ENCODE results near the gene SGMS2.

The SGMS2 gene

DNA sequence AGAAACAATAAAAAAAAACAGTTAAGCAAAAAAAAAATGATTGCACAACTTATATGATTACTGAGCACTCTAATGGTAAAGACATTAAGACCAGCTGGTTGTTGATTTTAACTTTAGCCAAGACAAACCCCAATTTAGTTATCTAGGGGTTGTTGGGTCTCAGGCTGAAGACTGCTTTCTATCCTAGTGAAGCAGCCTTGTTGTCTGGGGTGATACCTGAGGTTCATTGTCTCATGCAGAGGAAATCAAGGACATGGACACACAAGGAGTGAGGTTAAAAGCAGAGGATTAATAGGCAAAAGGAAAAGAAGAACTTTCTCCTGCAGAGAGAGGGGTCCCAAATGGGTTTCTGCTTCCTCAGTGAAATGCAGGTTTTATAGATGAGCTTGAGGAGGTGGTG lies 66.6 kb downstream of the SGMS2 start:
- H3K4me1 ChIP-seq (ENCODE audit: control insufficient read depth, low read depth, low read length) = no peaks in the 10 kb centered on the region
- H3K18ac ChIP-seq (ENCODE audit: low read length) = no peak overlapping the region
- H2BK5ac ChIP-seq (ENCODE audit: low read length) = no peak overlapping the region
- H3K4me3 ChIP-seq (ENCODE audit: low read length) = no peak overlapping the region
- no peaks in the 10 kb centered on the region for H3K27me3 ChIP-seq (ENCODE audit: insufficient read depth, low read length, poor library complexity)
- no peaks in the 10 kb centered on the region for H3K36me3 ChIP-seq (ENCODE audit: control insufficient read depth, insufficient read depth, low read length)
- H2BK15ac ChIP-seq (replicated peaks; ENCODE audit: low read depth) = no peak overlapping the region
- no peak overlapping the region for H2BK120ac ChIP-seq (ENCODE audit: low read depth, low read length)
- no peak overlapping the region for H3K27ac ChIP-seq (ENCODE audit: low read depth, low read length)
- no peak overlapping the region for H3K9ac ChIP-seq (ENCODE audit: low read length)
- no peak overlapping the region for H3K23ac ChIP-seq (ENCODE audit: low read length)
- no peaks in the 10 kb centered on the region for H3K79me1 ChIP-seq (ENCODE audit: low read length)
- H3K4ac ChIP-seq (ENCODE audit: low read depth, low read length) = no peak overlapping the region
- H2AK5ac ChIP-seq (ENCODE audit: low read length) = no peak overlapping the region
- H3K79me2 ChIP-seq (ENCODE audit: control insufficient read depth, insufficient read depth, low read length) = no peaks in the 10 kb centered on the region
- H3K4me2 ChIP-seq (ENCODE audit: low read length) = no peak overlapping the region
- H4K8ac ChIP-seq (ENCODE audit: low read depth, low read length) = no peak overlapping the region
- no peak for DNase-seq
- H4K5ac ChIP-seq (ENCODE audit: low read length) = no peak overlapping the region
- no peak overlapping the region for H3K56ac ChIP-seq (ENCODE audit: low read length)

DNA sequence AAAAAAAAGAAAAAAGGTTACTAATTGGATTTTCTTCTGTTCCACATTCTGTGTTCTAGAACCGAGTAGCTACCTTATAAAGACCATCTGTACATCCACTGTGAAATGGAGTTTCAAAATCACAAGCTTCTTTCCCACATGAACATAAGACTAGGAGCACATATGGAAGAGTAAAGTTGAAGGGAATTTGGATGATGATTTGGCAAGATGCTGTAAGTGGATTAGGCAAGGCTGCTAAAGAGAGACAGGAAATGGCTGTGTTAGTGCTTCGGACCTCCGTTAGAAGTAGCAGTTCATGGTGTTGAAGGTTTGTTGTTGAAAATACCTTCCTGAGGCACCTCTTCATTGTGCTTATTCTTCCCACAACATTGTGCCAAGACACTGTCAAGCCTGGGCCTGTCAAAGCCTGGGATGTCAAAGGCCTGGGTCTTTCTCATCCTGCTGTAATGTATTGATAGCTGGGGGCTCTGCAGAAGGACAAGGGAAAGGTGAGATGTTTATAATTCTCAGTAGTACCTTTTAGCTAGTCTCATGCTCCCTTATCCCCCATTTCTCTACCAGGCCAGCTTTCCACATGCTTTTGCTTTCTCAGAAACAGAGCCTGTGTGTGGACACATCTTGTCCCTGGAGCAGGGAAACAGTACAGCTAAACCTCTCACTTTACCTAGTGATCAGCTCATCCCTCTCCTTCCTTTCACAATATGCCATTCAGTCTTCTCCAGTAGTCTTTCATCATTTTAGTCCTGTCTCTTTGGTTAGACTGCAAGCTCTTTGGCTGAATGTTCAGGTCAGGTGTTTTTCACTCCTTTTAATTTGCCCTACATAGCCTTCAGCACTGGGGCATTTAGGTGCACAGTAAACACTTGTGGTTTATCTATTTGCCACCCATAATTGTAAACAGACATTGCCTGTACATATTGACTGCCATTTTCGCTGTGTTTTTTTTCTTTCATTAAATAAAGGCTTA lies 68.7 kb downstream of the SGMS2 start:
- peak; percentile 28 for DNase-seq
- Histone ChIP-seq H3K4ac (ENCODE audit: low read depth, low read length) (peak overlapping the region; percentile 8), H2BK5ac (ENCODE audit: low read length) (peak overlapping the region; percentile 23), H4K5ac (ENCODE audit: low read length) (no peak overlapping the region), H3K27ac (ENCODE audit: low read depth, low read length) (peak overlapping the region; percentile 9), H3K4me1 (ENCODE audit: control insufficient read depth, low read depth, low read length) (no peaks in the 10 kb centered on the region), H3K23ac (ENCODE audit: low read length) (no peak overlapping the region), H3K4me3 (ENCODE audit: low read length) (no peak overlapping the region), H3K79me1 (ENCODE audit: low read length) (no peaks in the 10 kb centered on the region), H3K9ac (ENCODE audit: low read length) (no peak overlapping the region), H3K27me3 (ENCODE audit: insufficient read depth, low read length, poor library complexity) (no peaks in the 10 kb centered on the region), H3K18ac (ENCODE audit: low read length) (peak overlapping the region; percentile 51), H2BK120ac (ENCODE audit: low read depth, low read length) (no peak overlapping the region), H2BK15ac (replicated peaks; ENCODE audit: low read depth) (no peak overlapping the region), H3K4me2 (ENCODE audit: low read length) (no peak overlapping the region), H3K36me3 (ENCODE audit: control insufficient read depth, insufficient read depth, low read length) (no peaks in the 10 kb centered on the region), H3K56ac (ENCODE audit: low read length) (no peak overlapping the region), H3K79me2 (ENCODE audit: control insufficient read depth, insufficient read depth, low read length) (no peaks in the 10 kb centered on the region), H4K8ac (ENCODE audit: low read depth, low read length) (no peak overlapping the region), H2AK5ac (ENCODE audit: low read length) (no peak overlapping the region)
- WGBS (ENCODE audit: extremely low coverage, insufficient coverage, low lambda C conversion rate) = no CpG with 5 or more reads among the region's 4 CpGs

DNA sequence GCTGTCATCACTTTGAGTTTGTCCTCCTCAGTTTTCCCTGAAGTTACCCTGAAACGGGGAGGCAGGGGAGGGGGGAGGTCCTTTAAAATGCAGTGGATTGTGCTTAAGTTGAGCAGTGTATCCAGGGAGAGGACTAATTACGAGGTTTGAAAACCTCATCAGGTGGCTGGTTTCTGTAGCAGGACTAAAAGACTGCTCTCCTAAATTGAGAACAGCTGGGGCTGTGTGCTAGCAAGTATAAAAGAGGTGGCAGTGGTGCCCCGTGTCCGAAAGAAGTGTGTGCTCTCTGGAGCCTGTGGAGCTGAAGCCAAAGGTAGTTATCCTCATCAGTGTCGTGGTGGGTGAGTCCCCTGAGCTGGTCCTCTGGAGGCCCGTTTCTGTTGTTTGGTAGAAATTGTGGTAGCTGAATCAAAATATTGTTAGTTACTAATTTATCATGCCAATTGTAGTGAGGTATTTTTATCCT lies 69.4 kb downstream of the SGMS2 start:
- Histone ChIP-seq H2BK5ac (ENCODE audit: low read length) (no peak overlapping the region), H3K56ac (ENCODE audit: low read length) (no peak overlapping the region), H3K79me2 (ENCODE audit: control insufficient read depth, insufficient read depth, low read length) (no peaks in the 10 kb centered on the region), H3K9ac (ENCODE audit: low read length) (no peak overlapping the region), H3K4me1 (ENCODE audit: control insufficient read depth, low read depth, low read length) (no peaks in the 10 kb centered on the region), H3K18ac (ENCODE audit: low read length) (peak overlapping the region; percentile 51), H2BK15ac (replicated peaks; ENCODE audit: low read depth) (no peak overlapping the region), H4K8ac (ENCODE audit: low read depth, low read length) (no peak overlapping the region), H3K4me3 (ENCODE audit: low read length) (no peak overlapping the region), H2AK5ac (ENCODE audit: low read length) (no peak overlapping the region), H3K4me2 (ENCODE audit: low read length) (no peak overlapping the region), H3K27me3 (ENCODE audit: insufficient read depth, low read length, poor library complexity) (no peaks in the 10 kb centered on the region), H2BK120ac (ENCODE audit: low read depth, low read length) (no peak overlapping the region), H3K23ac (ENCODE audit: low read length) (no peak overlapping the region), H3K4ac (ENCODE audit: low read depth, low read length) (no peak overlapping the region), H3K79me1 (ENCODE audit: low read length) (no peaks in the 10 kb centered on the region), H3K27ac (ENCODE audit: low read depth, low read length) (no peak overlapping the region), H3K36me3 (ENCODE audit: control insufficient read depth, insufficient read depth, low read length) (no peaks in the 10 kb centered on the region), H4K5ac (ENCODE audit: low read length) (no peak overlapping the region)
- no peak for DNase-seq
- no CpG with 5 or more reads among the region's 6 CpGs for WGBS (ENCODE audit: extremely low coverage, insufficient coverage, low lambda C conversion rate)

DNA sequence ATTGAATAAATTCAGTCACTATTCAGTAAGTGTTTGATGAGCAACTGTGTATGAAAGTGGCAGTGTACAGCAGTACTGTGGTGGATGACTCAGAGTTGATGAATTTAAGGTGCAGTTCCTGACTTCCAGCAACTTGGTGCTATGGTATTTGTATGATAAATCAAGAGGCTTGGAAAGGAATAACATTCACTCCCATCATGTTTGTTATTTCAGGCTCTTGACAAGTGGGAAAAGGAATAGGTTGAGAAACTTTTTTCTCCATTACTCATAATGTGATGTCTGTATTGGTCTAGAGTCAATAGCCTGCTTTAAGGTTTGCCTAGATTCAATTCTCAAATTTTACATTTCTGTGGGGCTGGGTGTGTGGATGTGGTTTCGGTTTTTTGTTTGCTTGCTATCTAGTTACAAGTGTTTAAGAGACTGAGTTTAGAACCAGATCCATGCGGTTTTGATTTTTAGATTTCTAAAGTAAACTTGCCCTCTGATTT lies 71.5 kb downstream of the SGMS2 start:
- Histone ChIP-seq H3K18ac (ENCODE audit: low read length) (no peak overlapping the region), H3K4ac (ENCODE audit: low read depth, low read length) (no peak overlapping the region), H3K27ac (ENCODE audit: low read depth, low read length) (no peak overlapping the region), H3K4me3 (ENCODE audit: low read length) (no peak overlapping the region), H2BK15ac (replicated peaks; ENCODE audit: low read depth) (no peak overlapping the region), H3K79me2 (ENCODE audit: control insufficient read depth, insufficient read depth, low read length) (no peaks in the 10 kb centered on the region), H3K23ac (ENCODE audit: low read length) (no peak overlapping the region), H3K4me2 (ENCODE audit: low read length) (no peak overlapping the region), H2BK5ac (ENCODE audit: low read length) (no peak overlapping the region), H3K27me3 (ENCODE audit: insufficient read depth, low read length, poor library complexity) (no peaks in the 10 kb centered on the region), H2BK120ac (ENCODE audit: low read depth, low read length) (no peak overlapping the region), H4K8ac (ENCODE audit: low read depth, low read length) (no peak overlapping the region), H3K9ac (ENCODE audit: low read length) (no peak overlapping the region), H2AK5ac (ENCODE audit: low read length) (no peak overlapping the region), H3K79me1 (ENCODE audit: low read length) (no peaks in the 10 kb centered on the region), H3K4me1 (ENCODE audit: control insufficient read depth, low read depth, low read length) (no peaks in the 10 kb centered on the region), H3K36me3 (ENCODE audit: control insufficient read depth, insufficient read depth, low read length) (no peaks in the 10 kb centered on the region), H4K5ac (ENCODE audit: low read length) (no peak overlapping the region), H3K56ac (ENCODE audit: low read length) (no peak overlapping the region)
- no CpG with 5 or more reads among the region's 2 CpGs for WGBS (ENCODE audit: extremely low coverage, insufficient coverage, low lambda C conversion rate)
- DNase-seq = no peak

DNA sequence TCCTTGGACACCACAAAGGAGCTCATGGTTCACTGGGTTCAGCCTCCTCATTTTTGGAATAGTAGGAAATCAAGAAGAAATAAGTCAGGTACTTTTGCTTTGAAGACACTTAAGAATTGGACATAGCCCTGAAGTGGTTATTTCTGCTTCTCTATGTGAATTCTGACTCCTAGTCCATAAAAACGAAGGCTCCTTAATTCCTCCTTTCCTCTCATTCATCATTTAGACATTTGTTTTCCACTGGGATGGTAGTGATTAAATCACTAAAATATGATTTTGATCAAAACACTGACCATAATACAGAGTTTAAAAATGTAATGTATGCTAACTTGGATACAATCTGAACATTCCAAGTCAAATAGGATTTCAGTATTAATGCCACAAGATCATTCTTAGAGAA lies 71.9 kb downstream of the SGMS2 start:
- Histone ChIP-seq H2BK5ac (ENCODE audit: low read length) (no peak overlapping the region), H3K23ac (ENCODE audit: low read length) (no peak overlapping the region), H3K27me3 (ENCODE audit: insufficient read depth, low read length, poor library complexity) (no peaks in the 10 kb centered on the region), H3K79me2 (ENCODE audit: control insufficient read depth, insufficient read depth, low read length) (no peaks in the 10 kb centered on the region), H4K5ac (ENCODE audit: low read length) (no peak overlapping the region), H2BK15ac (replicated peaks; ENCODE audit: low read depth) (no peak overlapping the region), H3K4me2 (ENCODE audit: low read length) (no peak overlapping the region), H2BK120ac (ENCODE audit: low read depth, low read length) (no peak overlapping the region), H3K18ac (ENCODE audit: low read length) (no peak overlapping the region), H3K9ac (ENCODE audit: low read length) (no peak overlapping the region), H3K4ac (ENCODE audit: low read depth, low read length) (no peak overlapping the region), H3K56ac (ENCODE audit: low read length) (no peak overlapping the region), H3K27ac (ENCODE audit: low read depth, low read length) (no peak overlapping the region), H3K79me1 (ENCODE audit: low read length) (no peaks in the 10 kb centered on the region), H2AK5ac (ENCODE audit: low read length) (no peak overlapping the region), H3K36me3 (ENCODE audit: control insufficient read depth, insufficient read depth, low read length) (no peaks in the 10 kb centered on the region), H3K4me1 (ENCODE audit: control insufficient read depth, low read depth, low read length) (no peaks in the 10 kb centered on the region), H3K4me3 (ENCODE audit: low read length) (no peak overlapping the region), H4K8ac (ENCODE audit: low read depth, low read length) (no peak overlapping the region)
- no peak for DNase-seq
- WGBS (ENCODE audit: extremely low coverage, insufficient coverage, low lambda C conversion rate) = no CpG with 5 or more reads among the region's 1 CpG

DNA sequence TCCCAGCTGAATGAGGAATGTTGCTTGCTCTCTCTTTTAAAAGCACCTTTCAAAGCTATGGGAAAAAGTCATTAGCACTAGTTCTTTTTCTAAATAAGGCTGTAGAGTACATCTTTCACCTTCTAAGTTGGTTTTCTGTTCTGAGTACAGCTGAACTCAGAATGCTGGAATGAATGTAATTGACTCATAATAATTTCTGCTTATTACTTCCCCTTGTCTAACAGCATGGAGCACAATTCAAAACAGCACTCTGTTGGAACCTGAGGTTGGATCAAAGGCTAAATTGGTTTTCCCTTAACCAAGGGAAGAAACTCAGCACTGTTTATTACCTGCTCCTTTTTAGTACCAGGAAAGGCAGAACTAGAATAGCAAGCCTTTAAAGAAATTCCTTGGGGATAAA lies 73.1 kb downstream of the SGMS2 start:
- DNase-seq = no peak
- no peaks in the 10 kb centered on the region for H3K79me2 ChIP-seq (ENCODE audit: control insufficient read depth, insufficient read depth, low read length)
- H3K27me3 ChIP-seq (ENCODE audit: insufficient read depth, low read length, poor library complexity) = no peaks in the 10 kb centered on the region
- no peaks in the 10 kb centered on the region for H3K4me1 ChIP-seq (ENCODE audit: control insufficient read depth, low read depth, low read length)
- H2BK5ac ChIP-seq (ENCODE audit: low read length) = no peak overlapping the region
- H3K18ac ChIP-seq (ENCODE audit: low read length) = no peak overlapping the region
- no peak overlapping the region for H3K9ac ChIP-seq (ENCODE audit: low read length)
- H2AK5ac ChIP-seq (ENCODE audit: low read length) = no peak overlapping the region
- no peak overlapping the region for H3K4me3 ChIP-seq (ENCODE audit: low read length)
- H2BK15ac ChIP-seq (replicated peaks; ENCODE audit: low read depth) = no peak overlapping the region
- H3K56ac ChIP-seq (ENCODE audit: low read length) = no peak overlapping the region
- H3K4me2 ChIP-seq (ENCODE audit: low read length) = no peak overlapping the region
- no peak overlapping the region for H3K27ac ChIP-seq (ENCODE audit: low read depth, low read length)
- H4K8ac ChIP-seq (ENCODE audit: low read depth, low read length) = no peak overlapping the region
- H3K36me3 ChIP-seq (ENCODE audit: control insufficient read depth, insufficient read depth, low read length) = no peaks in the 10 kb centered on the region
- no peaks in the 10 kb centered on the region for H3K79me1 ChIP-seq (ENCODE audit: low read length)
- no peak overlapping the region for H3K4ac ChIP-seq (ENCODE audit: low read depth, low read length)
- H4K5ac ChIP-seq (ENCODE audit: low read length) = no peak overlapping the region
- no peak overlapping the region for H2BK120ac ChIP-seq (ENCODE audit: low read depth, low read length)
- no peak overlapping the region for H3K23ac ChIP-seq (ENCODE audit: low read length)
